MM.1S (cell line): Measurements from ENCODE around the gene PKN1.
"Not testable (repeated sequence)": the region's sequence is repeated elsewhere in the genome, so short reads cannot be mapped to it uniquely, and the experiment has no call there.

Experiments used
- CTCF ChIP-seq: fragments of 300-600 bp; sonication (generic); IDR thresholded peaks from 2 replicates; pipeline ENCODE4 v1.5.1; 2016; ENCODE audit warnings: antibody characterized with exemption, low read length, mixed read lengths
- EZH2 ChIP-seq: fragments of 300-600 bp; sonication (generic); optimal IDR thresholded peaks from 2 replicates; pipeline ENCODE3; 2017; ENCODE audit warnings: low read depth, mild to moderate bottlenecking, antibody characterized with exemption, low read length, mixed read lengths

- TF ChIP-seq CTCF, EZH2: not testable (repeated sequence)
Measured at GRCh38 chr19:14397168-14397567, 35.9 kb upstream of the PKN1 start.
